K562 (cell line): ENCODE data around the gene VPS13D.

Experiments used
- FOXK2 ChIP-seq, 2 experiments: fragments of 450-650 bp; IDR thresholded peaks in 1 of 2; conservative IDR thresholded peaks in 1 of 2; 2 replicates each; pipeline ENCODE4 v1.6.1; 2016; ENCODE audit warnings: low read depth in 2 of 2, mild to moderate bottlenecking in 1 of 2
- HOXB6 ChIP-seq: fragments of 250-450 bp; sonication (Bioruptor Pico); IDR thresholded peaks from 2 replicates; pipeline ENCODE4 v1.5.1; 2022; ENCODE audit warnings: mild to moderate bottlenecking, borderline replicate concordance
- RBM17 ChIP-seq: fragments of 200-400 bp; formaldehyde crosslinking; IDR thresholded peaks from 2 replicates; pipeline ENCODE4 v1.6.1; 2017; ENCODE audit warnings: low read depth, mild to moderate bottlenecking, low read length, borderline replicate concordance
- TF ChIP-seq, protein P1 (sequence below): fragments of 250-450 bp; sonication (Bioruptor Pico); IDR thresholded peaks from 2 replicates; pipeline ENCODE4 v1.5.0; 2021; ENCODE audit warnings: mild to moderate bottlenecking, moderate library complexity
- TF ChIP-seq, protein P2 (sequence below), 3 experiments: IDR thresholded peaks in 2 of 3; conservative IDR thresholded peaks in 1 of 3; 2 replicates each; pipeline ENCODE4 v1.5.1; 2011 to 2012; ENCODE audit warnings: low read length in 3 of 3, mild to moderate bottlenecking in 3 of 3, control low read depth in 2 of 3, improper control_type of control experiment in 1 of 3, inconsistent platforms in 1 of 3, low read depth in 1 of 3, mixed read lengths in 1 of 3, moderate library complexity in 1 of 3; ENCODE audit not compliant: insufficient read depth in 2 of 3

DNA sequence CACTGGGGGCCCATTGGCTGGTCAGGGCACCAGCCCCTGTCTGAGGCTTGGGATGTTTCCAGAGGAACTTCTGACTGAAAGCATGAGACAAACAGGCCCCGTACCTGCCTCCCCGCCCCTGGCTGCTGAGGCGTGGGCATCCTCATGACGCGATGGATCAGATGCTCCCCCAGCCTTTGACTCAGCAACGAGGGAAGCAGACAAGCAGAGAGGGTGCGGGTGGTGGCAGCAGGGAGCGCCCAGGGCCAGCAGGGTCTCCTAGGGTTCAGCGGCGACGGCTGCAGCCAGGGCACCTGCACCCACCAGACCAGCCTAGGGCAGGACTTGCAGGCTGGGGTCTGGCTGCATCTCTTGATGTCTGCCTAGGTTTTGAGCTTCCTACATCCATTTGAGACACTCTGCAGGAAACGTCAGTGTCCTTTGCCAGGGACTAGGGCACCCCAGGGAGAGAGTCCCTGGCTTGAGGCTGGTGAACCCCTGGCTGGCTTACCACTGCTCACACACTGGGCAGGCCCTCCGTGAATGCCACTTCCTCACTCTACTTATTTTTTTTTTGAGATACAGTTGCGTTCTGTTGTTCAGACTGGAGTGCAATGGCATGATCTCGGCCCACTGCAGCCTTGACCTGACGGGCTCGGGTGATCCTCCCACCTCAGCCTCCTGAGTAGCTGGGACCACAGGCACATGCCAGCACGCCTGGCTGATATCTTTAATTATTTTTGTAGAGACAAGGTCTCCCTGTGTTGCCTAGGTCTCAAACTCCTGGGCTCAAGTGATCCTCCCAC is 324.9 kb downstream of the VPS13D start:
- TF ChIP-seq, protein P1, sequence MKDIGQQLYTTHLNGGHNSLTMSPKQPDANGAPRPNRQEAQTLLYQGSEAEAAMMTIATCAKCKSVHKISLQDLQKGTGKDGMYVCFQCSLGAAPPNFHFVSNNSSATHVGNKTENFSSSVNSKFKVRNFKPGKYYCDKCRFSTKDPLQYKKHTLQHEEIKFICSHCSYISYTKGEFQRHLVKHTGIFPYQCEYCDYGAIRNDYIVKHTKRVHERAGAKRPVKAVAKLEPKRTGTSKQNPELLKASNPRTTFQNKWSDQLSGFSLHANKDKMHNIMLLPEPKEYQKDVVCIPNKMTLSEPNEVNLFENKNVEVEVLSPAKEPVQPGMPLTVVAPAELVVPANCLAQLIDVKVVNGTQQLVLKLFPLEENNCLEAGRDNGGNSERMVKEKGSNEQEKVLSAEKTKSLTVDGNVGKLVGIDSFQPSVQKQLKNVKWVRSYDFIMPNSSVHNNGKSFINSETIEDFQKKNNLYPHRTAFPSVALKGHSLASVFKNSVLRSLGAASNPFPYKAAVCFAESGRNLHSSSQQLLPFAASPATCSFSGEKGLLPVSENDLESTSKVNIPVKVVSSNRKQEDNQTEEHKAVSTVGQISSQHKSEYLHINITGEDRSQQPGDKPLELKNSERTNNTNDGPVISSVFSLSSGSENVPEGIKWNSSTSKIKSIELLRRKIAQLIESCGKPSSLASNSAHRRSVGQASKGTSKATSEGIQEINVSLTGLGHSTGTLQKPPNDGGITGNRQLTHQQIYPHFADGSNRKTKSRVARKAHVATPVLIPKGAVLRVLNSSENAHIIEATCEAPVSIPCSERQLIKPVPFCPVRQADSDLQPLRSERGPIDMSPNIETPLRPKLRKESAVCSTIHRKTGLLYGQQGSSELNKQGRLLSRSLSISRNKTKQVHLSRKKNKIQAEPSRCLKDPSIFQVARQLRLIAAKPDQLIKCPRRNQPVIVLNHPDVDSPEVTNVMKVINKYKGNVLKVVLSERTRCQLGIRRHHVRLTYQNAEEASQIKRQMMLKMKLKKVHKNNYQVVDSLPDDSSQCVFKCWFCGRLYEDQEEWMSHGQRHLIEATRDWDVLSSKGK (CRISPR knock-in tag) = no peak
- no peak for TF ChIP-seq RBM17
- TF ChIP-seq FOXK2 (conservative IDR thresholded peaks at IDR 0.05 in 1 of 2, IDR thresholded peaks at IDR 0.05 in 1 of 2; ENCODE audit: low read depth in 2 of 2) = no peak
- no peak for TF ChIP-seq HOXB6 (CRISPR knock-in tag)
- TF ChIP-seq, protein P2, sequence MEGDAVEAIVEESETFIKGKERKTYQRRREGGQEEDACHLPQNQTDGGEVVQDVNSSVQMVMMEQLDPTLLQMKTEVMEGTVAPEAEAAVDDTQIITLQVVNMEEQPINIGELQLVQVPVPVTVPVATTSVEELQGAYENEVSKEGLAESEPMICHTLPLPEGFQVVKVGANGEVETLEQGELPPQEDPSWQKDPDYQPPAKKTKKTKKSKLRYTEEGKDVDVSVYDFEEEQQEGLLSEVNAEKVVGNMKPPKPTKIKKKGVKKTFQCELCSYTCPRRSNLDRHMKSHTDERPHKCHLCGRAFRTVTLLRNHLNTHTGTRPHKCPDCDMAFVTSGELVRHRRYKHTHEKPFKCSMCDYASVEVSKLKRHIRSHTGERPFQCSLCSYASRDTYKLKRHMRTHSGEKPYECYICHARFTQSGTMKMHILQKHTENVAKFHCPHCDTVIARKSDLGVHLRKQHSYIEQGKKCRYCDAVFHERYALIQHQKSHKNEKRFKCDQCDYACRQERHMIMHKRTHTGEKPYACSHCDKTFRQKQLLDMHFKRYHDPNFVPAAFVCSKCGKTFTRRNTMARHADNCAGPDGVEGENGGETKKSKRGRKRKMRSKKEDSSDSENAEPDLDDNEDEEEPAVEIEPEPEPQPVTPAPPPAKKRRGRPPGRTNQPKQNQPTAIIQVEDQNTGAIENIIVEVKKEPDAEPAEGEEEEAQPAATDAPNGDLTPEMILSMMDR (IDR thresholded peaks at IDR 0.05 in 2 of 3, conservative IDR thresholded peaks at IDR 0.05 in 1 of 3; ENCODE audit: insufficient read depth in 2 of 3, low read depth in 1 of 3, low read length in 3 of 3) = no peak
